A549 treated with AZD2906 at 1 μM for 4 hours (cell line): ENCODE results near the gene IMPG1. TPM values are rescaled to one million over a fixed set of nuclear protein-coding genes. Genes with fewer than 3 reads are reported as not detected.

Source experiments
- total RNA-seq: library from RNA; stranded (reverse); fragments of 200-300 nt; extraction: Qiagen RNA extraction; gene quantifications from 5 replicates; pipeline ENCODE4 v1.2.3, GENCODE V29; 2022

Gene IMPG1, protein sequence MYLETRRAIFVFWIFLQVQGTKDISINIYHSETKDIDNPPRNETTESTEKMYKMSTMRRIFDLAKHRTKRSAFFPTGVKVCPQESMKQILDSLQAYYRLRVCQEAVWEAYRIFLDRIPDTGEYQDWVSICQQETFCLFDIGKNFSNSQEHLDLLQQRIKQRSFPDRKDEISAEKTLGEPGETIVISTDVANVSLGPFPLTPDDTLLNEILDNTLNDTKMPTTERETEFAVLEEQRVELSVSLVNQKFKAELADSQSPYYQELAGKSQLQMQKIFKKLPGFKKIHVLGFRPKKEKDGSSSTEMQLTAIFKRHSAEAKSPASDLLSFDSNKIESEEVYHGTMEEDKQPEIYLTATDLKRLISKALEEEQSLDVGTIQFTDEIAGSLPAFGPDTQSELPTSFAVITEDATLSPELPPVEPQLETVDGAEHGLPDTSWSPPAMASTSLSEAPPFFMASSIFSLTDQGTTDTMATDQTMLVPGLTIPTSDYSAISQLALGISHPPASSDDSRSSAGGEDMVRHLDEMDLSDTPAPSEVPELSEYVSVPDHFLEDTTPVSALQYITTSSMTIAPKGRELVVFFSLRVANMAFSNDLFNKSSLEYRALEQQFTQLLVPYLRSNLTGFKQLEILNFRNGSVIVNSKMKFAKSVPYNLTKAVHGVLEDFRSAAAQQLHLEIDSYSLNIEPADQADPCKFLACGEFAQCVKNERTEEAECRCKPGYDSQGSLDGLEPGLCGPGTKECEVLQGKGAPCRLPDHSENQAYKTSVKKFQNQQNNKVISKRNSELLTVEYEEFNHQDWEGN
- total RNA-seq, result not detected in 5 replicates

DNA sequence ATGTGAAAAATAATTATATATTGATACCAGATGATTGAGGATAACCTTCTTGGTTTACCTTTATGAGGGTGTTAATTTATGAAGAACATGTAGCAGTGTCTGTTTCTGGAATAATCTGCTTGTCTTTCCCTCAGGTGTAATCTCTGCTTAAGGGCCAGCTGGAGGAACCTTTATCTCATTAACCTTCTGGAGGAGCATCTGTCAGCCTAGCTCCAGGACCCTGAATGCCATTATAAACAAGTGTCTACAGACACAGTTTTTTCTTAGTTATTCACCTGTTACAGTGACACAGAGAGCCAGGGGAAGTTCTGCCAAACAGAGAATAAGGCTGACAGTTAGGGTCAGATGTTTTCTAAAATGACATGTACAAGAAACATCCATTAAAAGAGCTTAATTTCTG, at the start of gene IMPG1:
TSS of gene IMPG1 (minus strand) at position 101 of the 400 bp plus-strand sequence. CDS start 174 bp downstream, outside the sequence.

